Peyer's patch (tissue), 4 donors: ENCODE data around the gene MAP3K6. TPM values are rescaled to one million over a fixed set of nuclear protein-coding genes. Genes with fewer than 3 reads are reported as not detected.
A peak's percentile ranks its signal among the peaks of the same experiment; 100 is the strongest.

Experiments
- DNase-seq, 3 donors: peaks; one replicate each; pipeline ENCODE4 v3.0.0-alpha.2; 2017 to 2019
- H3K27ac ChIP-seq, 4 donors: fragments of 200-600 bp; sonication (generic); one replicate each; pipeline ENCODE4 v1.5.1; 2016 to 2019
- H3K27me3 ChIP-seq, 2 donors: fragments of 200-600 bp; sonication (generic); one replicate each; pipeline ENCODE4 v1.5.1; 2019
- H3K36me3 ChIP-seq, 3 donors: fragments of 200-600 bp; sonication (generic); one replicate each; pipeline ENCODE4 v1.5.1; 2016 to 2019
- H3K4me1 ChIP-seq, 4 donors: fragments of 200-600 bp; sonication (generic); one replicate each; pipeline ENCODE4 v1.5.1; 2016 to 2019
- H3K4me3 ChIP-seq, 4 donors: fragments of 200-600 bp; sonication (generic); 1 replicate in 3 of 4; 2 replicates in 1 of 4; pipeline ENCODE4 v1.5.1; 2016 to 2019; ENCODE audit warnings: mild to moderate bottlenecking in 1 of 4
- H3K9me3 ChIP-seq, 4 donors: fragments of 200-600 bp; sonication (generic); one replicate each; pipeline ENCODE4 v1.5.1; 2016 to 2019; ENCODE audit warnings: mild to moderate bottlenecking in 1 of 4
- POLR2A ChIP-seq, 2 donors: fragments of 450-650 bp; IDR thresholded peaks; one replicate each; pipeline ENCODE4 v1.5.1; 2017; ENCODE audit warnings: antibody characterized with exemption in 2 of 2, mild to moderate bottlenecking in 2 of 2, moderate library complexity in 2 of 2
- total RNA-seq, 4 donors: library from RNA; depleted of rRNA; stranded (reverse); fragments of >200 nt; gene quantifications; one replicate each; pipeline ENCODE4 v1.1.0, GENCODE V29; 2016
- TF ChIP-seq, protein P1 (sequence below), 6 experiments: fragments of 450-650 bp in 4 of 6; fragments of 200-600 bp in 2 of 6; sonication (generic) in 1 of 6; IDR thresholded peaks; one replicate each; pipeline ENCODE4 v1.5.1; 2017 to 2019; ENCODE audit warnings: antibody characterized with exemption in 6 of 6, mild to moderate bottlenecking in 3 of 6, moderate library complexity in 1 of 6

Gene MAP3K6
- total RNA-seq, 4 donors from 2014 or later = 6.3 to 124 (median 34.1) TPM

DNA sequence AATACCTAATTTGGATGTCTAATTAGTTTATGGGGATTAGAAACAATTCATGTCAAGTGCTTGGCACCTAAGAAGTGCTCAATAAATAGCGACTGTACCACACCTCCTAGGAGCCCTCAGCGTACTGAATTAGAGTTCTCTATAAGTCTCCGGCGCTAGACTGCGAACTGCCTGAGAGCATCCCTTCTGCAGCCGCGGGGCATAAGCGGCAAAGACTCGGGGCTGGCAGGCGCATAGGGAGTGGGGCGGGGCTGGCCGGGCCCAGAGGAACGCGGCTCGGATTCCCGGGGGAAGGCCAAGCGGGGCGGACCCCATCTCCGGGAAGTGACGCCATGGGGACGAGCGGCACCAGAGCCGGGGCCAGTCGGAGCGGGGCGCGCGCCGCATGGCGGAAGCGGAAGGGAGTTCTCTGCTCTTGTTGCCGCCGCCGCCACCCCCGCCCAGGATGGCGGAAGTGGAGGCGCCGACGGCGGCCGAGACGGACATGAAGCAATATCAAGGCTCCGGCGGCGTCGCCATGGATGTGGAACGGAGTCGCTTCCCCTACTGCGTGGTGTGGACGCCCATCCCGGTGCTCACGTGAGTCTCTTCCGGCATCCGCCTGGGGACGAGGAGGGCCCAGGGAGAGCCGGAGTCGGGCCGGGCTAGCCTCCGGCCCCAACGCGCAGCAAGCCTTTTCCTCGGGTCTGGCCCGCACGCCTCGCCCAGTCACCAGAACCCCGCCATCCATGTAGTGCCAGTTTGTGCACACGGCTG lies 44.8 kb downstream of the MAP3K6 start, which contains the start of gene TMEM222:
Gene TMEM222 (plus strand): TSS at position 351 of the 756 bp plus-strand sequence. CDS start 35 bp downstream, at position 386.
- TF ChIP-seq, protein P1, sequence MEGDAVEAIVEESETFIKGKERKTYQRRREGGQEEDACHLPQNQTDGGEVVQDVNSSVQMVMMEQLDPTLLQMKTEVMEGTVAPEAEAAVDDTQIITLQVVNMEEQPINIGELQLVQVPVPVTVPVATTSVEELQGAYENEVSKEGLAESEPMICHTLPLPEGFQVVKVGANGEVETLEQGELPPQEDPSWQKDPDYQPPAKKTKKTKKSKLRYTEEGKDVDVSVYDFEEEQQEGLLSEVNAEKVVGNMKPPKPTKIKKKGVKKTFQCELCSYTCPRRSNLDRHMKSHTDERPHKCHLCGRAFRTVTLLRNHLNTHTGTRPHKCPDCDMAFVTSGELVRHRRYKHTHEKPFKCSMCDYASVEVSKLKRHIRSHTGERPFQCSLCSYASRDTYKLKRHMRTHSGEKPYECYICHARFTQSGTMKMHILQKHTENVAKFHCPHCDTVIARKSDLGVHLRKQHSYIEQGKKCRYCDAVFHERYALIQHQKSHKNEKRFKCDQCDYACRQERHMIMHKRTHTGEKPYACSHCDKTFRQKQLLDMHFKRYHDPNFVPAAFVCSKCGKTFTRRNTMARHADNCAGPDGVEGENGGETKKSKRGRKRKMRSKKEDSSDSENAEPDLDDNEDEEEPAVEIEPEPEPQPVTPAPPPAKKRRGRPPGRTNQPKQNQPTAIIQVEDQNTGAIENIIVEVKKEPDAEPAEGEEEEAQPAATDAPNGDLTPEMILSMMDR (IDR thresholded peaks at IDR 0.05) = peak; percentile 13 to 48 (median 34)
- peak; percentile 40 to 63 for TF ChIP-seq POLR2A (IDR thresholded peaks at IDR 0.05)
- H3K4me1 ChIP-seq = peaks cover 0 to 19% (median 5%) of the 10 kb centered on the region in 4 donors
- no peaks in the 10 kb centered on the region for H3K9me3 ChIP-seq
- H3K36me3 ChIP-seq = peaks cover 0 to 16% (median 0%) of the 10 kb centered on the region in 3 donors
- H3K27me3 ChIP-seq = no peaks in the 10 kb centered on the region
- peak within 1 kb of the TSS; percentile 74 to 98 (median 95) for H3K4me3 ChIP-seq
- DNase-seq = peak; percentile 95 to 98 (median 98)
- H3K27ac ChIP-seq = peak within 1 kb of the TSS; percentile 85 to 92 (median 90)

DNA sequence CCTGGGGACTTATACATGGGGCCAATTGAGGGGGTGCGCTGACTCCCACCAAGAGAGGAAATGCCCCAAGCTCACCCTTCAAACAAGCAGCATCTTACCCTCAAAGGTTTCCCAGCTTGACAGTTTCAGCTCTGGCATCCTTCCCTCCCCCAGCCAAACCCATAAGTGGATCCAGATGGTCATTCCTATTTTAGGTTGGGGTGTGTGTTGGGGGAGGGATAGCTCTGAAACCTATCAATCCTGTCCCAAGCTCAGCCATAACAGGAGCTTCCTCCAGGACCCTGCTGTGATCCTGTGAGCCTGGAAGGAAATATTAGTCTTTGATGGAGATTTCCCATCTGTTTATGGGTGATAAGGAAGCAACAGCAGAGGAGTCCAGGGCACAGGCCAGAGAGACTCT lies 48.2 kb downstream of the MAP3K6 start:
- no peaks in the 10 kb centered on the region for H3K27me3 ChIP-seq
- TF ChIP-seq, protein P1 (IDR thresholded peaks at IDR 0.05) = no peak
- TF ChIP-seq POLR2A (IDR thresholded peaks at IDR 0.05) = no peak

DNA sequence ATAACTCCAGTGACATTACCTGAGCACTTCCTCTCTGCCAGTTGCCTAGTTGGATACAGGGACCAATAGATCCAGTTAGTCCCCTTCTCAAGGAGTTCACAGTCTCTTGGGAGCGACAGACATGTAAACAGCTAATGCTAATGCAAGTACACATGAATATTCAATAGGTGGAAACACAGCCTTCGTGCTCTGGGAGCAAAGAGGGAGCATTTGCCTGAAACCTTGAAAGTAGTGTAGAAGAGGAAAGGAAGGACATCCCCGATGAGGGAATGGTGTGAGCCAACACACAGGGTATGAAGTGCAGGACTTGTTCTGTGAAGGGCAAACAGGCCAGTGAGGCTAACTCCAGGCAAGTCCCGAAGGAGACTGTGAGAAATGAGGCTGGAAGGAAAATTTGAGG lies 48.6 kb downstream of the MAP3K6 start:
- Histone ChIP-seq H3K4me1 (peaks cover 0 to 4% (median 1%) of the 10 kb centered on the region in 4 donors), H3K36me3 (no peaks in the 10 kb centered on the region), H3K27ac (no peak overlapping the region), H3K9me3 (no peaks in the 10 kb centered on the region), H3K4me3 (no peak overlapping the region), H3K27me3 (no peaks in the 10 kb centered on the region)
- no peak for DNase-seq
- TF ChIP-seq, protein P1 (IDR thresholded peaks at IDR 0.05) = no peak
- TF ChIP-seq POLR2A (IDR thresholded peaks at IDR 0.05) = no peak

More for the DNA sequence above, 48.2 kb downstream of the MAP3K6 start:
- no peak overlapping the region for H3K4me3 ChIP-seq
- H3K27ac ChIP-seq = no peak overlapping the region
- H3K9me3 ChIP-seq = no peaks in the 10 kb centered on the region
- peaks cover 0 to 8% (median 3%) of the 10 kb centered on the region in 4 donors for H3K4me1 ChIP-seq
- H3K36me3 ChIP-seq = no peaks in the 10 kb centered on the region
- no peak for DNase-seq

DNA sequence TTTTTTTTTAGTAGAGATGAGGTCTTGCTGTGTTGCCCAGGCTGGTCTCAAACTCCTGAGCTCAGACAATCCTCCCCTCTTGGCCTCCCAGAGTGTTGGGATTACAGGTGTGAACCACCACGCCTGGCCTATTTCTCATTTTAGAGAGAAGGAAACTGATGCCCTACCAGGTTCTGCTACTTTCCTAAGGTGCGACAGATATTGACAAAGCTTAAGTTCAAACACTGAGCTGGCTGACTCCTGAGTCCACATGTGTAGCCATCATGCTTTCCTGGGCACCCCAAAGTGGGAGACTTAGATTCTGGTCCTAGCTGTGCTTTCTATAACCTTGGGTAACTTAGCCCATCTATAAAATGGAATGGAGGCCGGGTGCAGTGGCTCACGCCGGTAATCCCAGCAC lies 49.9 kb downstream of the MAP3K6 start:
- TF ChIP-seq, protein P1 (IDR thresholded peaks at IDR 0.05) = no peak
- TF ChIP-seq POLR2A (IDR thresholded peaks at IDR 0.05) = no peak
- H3K27ac ChIP-seq = no peak overlapping the region
- DNase-seq = no peak
- H3K4me3 ChIP-seq = no peak overlapping the region
- no peaks in the 10 kb centered on the region for H3K27me3 ChIP-seq
- no peaks in the 10 kb centered on the region for H3K4me1 ChIP-seq
- no peaks in the 10 kb centered on the region for H3K36me3 ChIP-seq
- no peaks in the 10 kb centered on the region for H3K9me3 ChIP-seq

DNA sequence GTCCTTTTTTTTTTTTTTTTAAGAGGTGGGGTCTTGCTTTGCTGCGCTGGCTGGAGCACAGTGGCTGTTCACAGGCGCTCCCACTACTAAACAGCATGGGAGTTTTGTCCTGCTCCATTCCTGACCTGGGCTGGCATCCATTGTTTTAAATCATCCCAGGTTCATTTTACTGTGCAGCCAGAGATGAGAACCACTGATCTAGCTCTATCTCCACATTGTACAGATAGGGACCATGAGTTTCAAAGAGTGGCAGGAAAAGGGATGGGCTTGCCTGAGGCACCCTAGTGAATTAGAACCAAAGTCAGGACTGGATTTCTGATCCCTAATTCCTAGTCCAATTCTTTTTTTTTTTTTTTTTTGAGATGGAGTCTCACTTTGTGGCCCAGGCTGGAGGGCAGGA lies 52.0 kb downstream of the MAP3K6 start:
- H3K36me3 ChIP-seq = no peaks in the 10 kb centered on the region
- H3K27me3 ChIP-seq = no peaks in the 10 kb centered on the region
- H3K4me1 ChIP-seq = no peaks in the 10 kb centered on the region
- no peak for TF ChIP-seq POLR2A (IDR thresholded peaks at IDR 0.05)
- TF ChIP-seq, protein P1 (IDR thresholded peaks at IDR 0.05) = no peak
- H3K27ac ChIP-seq = no peak overlapping the region
- no peaks in the 10 kb centered on the region for H3K9me3 ChIP-seq
- H3K4me3 ChIP-seq = no peak overlapping the region
- no peak for DNase-seq
